Middle frontal gyrus (tissue), 1 donor: ENCODE measurements around the gene ISOC1.

Source experiments
- DNase-seq: peaks from one replicate; pipeline ENCODE4 v3.0.0-alpha.2; 2015; ENCODE audit warnings: low spot score; ENCODE audit errors: extremely low spot score

ISOC1 gene

DNA sequence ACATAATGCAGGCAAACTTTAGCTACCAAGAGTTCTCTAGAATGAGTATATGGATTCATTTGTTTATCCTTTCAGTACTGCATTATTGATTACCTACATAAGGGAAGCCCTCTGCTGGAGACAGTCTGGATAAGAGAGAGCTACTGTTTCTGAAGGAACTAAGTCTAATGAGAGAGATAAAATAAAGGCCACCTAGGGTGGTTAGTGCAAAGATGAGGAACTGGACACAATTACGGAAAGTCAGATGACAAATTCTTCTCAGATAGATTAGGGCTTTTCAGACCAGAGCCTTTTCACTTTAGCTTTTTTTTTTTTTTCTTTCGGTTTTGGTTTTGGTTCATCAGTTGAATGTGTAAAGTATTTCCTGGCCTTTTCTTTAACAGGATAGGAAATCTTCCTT lies 31.3 kb downstream of the ISOC1 start:
- DNase-seq, result no peak

DNA sequence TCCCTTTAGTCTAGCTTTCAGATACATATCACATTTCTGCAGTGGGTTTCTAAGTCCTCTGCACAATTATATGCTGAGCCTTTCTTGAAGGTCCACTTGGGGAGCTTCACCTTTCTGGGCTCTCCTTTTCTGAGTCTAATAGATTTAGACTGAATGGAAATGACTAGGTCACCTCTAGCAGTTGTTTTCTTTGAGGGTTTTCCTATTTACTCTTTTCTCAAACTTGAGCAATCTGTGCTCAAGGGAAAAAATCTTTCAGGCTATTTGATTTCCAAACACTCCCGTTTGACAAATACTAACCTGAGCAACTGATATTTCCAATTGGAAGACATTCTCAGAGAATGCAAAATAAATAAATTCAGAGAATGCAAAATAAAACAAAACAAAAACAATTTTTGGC lies 39.0 kb downstream of the ISOC1 start:
- DNase-seq, result no peak

DNA sequence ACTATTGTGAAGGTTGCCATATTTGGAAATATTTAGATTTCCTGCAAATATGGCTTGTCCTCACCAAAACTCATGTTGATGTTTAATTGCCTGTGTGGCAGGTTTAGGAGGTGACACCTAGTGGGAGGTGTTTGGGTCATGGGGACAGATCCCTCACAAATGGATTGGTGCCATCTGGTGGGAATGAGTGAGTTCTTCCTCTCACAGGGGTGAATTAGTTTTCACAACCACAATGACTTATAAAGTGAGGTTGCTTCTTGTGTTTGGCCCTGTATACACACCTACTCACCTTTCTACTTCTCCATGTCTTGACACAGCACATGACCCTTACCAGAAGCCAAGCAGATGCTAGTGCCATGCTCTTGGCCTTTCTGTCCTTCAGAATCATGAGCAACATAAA lies 41.1 kb downstream of the ISOC1 start:
- DNase-seq, result no peak

DNA sequence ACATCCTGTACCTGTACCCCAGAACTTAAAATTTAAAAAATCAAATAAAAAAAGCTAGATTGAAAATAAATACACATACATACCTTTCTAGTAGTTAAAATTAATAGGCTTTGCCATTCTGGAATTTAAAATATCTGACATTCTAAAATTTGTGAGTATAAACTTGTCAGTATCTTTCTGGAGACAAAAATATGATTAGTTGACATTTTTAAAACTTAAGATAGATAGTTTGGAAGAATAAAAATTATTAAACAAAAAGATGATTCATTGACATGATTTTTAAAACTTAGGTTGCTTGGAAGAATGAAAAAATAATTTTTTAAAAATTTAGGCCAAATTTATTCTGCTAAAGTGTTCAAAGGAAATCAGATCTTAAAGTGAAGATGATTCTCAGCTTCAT lies 43.1 kb downstream of the ISOC1 start:
- no peak for DNase-seq

DNA sequence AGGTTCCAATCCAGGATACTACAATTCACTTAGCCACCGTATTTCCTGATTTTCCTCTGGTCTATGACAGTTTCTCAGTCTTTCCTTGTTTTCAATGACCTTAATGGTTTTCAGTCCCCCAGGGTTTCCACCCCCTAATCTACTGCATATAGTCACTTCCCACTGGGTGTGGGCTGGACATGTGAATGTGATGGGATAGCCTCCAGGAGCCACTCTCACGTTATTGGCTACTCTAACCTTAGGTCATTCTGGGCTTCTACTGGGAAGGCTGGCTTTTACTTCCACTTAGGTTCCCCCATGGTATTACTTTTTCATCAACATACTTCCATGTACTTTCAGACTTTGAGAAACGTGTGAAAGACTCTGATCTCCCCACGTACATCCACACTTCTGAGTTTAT lies 46.5 kb downstream of the ISOC1 start:
- DNase-seq, result no peak

DNA sequence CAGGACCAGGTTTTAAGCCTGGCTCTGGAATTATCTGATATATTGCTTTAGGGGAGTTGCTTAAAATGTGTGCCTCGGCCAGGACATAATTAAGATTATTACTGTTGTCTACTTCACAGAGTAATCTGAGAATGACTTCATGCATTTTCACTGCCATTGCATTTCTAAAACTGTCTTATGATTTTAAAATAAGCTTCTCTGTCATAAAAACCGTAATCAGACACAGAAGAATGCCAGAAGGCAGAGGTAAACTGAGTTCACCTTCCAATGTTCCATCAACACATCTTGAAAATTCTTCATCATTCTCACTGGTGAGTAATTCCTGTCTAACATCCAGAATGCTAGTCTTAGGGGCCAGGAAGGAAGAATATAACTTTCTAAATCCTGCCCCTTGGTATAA lies 47.1 kb downstream of the ISOC1 start:
- DNase-seq, result no peak

DNA sequence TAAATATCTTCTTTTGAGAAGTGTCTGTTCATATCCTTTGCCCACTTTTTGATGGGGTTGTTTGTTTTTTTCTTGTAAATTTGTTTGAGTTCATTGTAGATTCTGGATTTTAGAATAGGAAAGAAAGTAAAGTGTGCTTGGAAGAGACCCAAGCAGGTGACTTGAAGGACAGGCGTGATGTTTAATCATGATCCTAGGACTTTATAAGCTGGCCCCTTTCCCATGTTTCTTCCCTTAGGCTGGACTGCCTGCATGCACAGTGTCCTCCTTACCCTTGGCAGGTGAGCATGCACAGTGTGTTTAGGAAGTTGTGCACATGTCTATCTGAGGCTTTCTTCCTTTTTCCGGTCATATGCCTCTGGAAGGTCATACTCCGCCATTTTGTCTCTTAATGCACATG lies 61.3 kb downstream of the ISOC1 start:
- DNase-seq, result no peak

DNA sequence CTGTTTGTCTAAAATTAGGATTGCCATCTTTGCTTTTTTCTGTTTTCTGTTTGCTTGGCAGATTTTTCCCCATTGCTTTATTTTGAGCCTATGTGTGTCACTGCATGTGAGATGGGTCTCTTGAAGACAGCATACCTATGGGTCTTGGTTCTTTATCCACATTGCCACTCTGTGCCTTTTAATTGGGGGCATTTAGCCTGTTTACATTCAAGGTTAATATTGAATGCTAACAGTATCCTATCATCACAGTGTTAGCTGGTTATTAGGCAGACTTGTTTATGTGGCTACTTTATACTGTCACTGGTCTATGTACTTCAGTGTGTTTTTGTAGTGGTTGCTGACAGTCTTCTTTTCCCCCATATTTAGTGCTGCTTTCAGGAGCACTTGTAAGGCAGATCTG lies 67.3 kb downstream of the ISOC1 start:
- DNase-seq, result no peak
